UCSD-AML1 (cell line): ENCODE data around the gene RASGRP1.

Source experiments
- DNase-seq: peaks from one replicate; lab custom pipeline; 2025; ENCODE audit not compliant: unreplicated experiment; lab: John Stamatoyannopoulos, UW

The RASGRP1 gene

GRCh38 chr15:38538328-38539007, 26.1 kb downstream of the RASGRP1 start:
- DNase-seq = no peak

GRCh38 chr15:38536201-38536676, 28.4 kb downstream of the RASGRP1 start:
- DNase-seq = no peak

GRCh38 chr15:38535491-38536200, 29.0 kb downstream of the RASGRP1 start:
- no peak for DNase-seq

- DNase-seq = no peak
Measured at GRCh38 chr15:38534691-38535090, 29.9 kb downstream of the RASGRP1 start.

GRCh38 chr15:38533926-38534325, 30.7 kb downstream of the RASGRP1 start:
- no peak for DNase-seq

GRCh38 chr15:38533416-38533915, 31.1 kb downstream of the RASGRP1 start:
- no peak for DNase-seq

GRCh38 chr15:38532728-38533127, 31.9 kb downstream of the RASGRP1 start:
- no peak for DNase-seq

GRCh38 chr15:38531509-38531908, 33.1 kb downstream of the RASGRP1 start:
- DNase-seq = no peak

- no peak for DNase-seq
Measured at GRCh38 chr15:38530113-38530512, 34.5 kb downstream of the RASGRP1 start.

GRCh38 chr15:38528294-38528693, 36.3 kb downstream of the RASGRP1 start:
- DNase-seq = no peak

GRCh38 chr15:38526158-38526557, 38.5 kb downstream of the RASGRP1 start:
- DNase-seq = no peak

- DNase-seq = no peak
Measured at GRCh38 chr15:38525489-38525888, 39.1 kb downstream of the RASGRP1 start.

- DNase-seq = no peak
Measured at GRCh38 chr15:38524156-38524555, 40.5 kb downstream of the RASGRP1 start.

GRCh38 chr15:38522922-38523321, 41.7 kb downstream of the RASGRP1 start:
- no peak for DNase-seq

- DNase-seq = no peak
Measured at GRCh38 chr15:38521316-38521715, 43.3 kb downstream of the RASGRP1 start.

GRCh38 chr15:38520035-38520434, 44.6 kb downstream of the RASGRP1 start:
- DNase-seq = no peak

- no peak for DNase-seq
Measured at GRCh38 chr15:38518084-38518483, 46.5 kb downstream of the RASGRP1 start.

GRCh38 chr15:38517312-38517975, 47.2 kb downstream of the RASGRP1 start:
- no peak for DNase-seq

- DNase-seq = no peak
Measured at GRCh38 chr15:38516626-38517025, 48.0 kb downstream of the RASGRP1 start.

GRCh38 chr15:38514601-38515000, 50.0 kb downstream of the RASGRP1 start:
- DNase-seq = no peak

GRCh38 chr15:38512901-38513300, 51.7 kb downstream of the RASGRP1 start:
- DNase-seq = no peak

GRCh38 chr15:38509152-38509551, 55.5 kb downstream of the RASGRP1 start:
- no peak for DNase-seq
